HG02610 (cell line): ENCODE results near the gene STPG3.
A peak's percentile ranks its signal among the peaks of the same experiment; 100 is the strongest.

Source experiments
- ATAC-seq: cut with Tn5 transposase; IDR thresholded peaks from one replicate; pipeline ENCODE4 v1.9.1; 2021; ENCODE audit warnings: mild to moderate bottlenecking, moderate library complexity; ENCODE audit not compliant: unreplicated experiment

The STPG3 gene

DNA sequence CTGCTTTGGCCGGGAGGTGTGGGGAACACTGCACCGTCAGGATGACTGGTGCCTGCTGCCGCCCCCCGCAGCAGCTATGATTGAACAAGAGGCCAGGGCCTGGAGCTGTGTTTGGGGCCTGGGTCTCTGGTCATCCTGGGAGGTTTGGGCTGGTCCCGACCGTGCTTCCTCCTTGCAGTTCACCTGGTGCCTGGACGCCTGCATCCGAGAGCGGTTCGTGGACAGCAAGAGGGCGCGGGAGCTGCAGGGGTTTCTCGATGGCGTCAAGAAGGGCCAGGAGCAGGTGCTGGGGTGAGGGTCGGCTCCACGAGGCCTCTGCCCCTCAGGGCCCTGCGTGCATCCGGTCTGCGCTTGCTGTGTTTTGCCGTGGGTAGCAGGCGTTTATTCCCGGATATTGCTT, 13.0 kb downstream of the STPG3 start:
- ATAC-seq, result no peak

- no peak for ATAC-seq
Measured at GRCh38 chr9:137265496-137266161, 14.5 kb downstream of the STPG3 start.

DNA sequence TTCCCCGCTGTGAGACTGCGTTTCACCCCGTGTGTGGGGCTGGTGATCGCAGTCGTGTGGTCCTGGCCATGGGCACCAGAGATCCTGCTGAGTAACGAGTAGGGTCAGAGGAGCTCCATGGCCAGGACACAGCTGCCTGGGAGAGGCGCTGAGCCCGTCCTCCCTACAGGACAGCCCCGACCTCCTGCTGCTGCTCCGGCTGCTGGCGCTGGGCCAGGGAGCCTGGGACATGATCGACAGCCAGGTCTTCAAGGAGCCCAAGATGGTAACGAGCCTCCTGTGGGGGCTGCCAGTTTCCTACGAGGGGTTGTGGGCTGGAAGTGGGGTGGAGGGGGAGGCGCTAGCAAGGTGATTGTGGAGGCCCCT, 15.1 kb downstream of the STPG3 start:
- ATAC-seq, result no peak

- ATAC-seq, result no peak
Measured at GRCh38 chr9:137266585-137267453, 15.7 kb downstream of the STPG3 start.

DNA sequence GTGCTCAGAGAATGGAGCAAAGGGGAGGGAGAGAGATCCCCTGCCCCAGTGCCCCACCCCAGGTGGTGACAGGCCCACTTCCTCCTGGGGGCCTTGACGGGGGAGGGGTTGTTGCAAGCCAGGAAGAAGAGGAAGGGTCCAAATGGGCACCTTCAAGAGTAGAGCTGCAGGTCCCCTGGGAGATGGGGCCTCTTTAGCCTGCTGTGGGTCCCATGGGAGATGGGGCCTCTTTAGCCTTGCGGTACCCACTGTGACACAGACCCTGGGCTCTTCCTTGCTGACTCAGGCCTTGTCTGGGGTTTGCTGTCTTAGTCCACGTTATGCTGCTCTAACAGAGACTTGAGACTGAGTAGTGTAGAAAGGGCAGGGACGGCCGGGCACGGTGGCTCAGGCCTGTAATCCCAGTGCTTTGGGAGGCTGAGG, 16.9 kb downstream of the STPG3 start:
- no peak for ATAC-seq

DNA sequence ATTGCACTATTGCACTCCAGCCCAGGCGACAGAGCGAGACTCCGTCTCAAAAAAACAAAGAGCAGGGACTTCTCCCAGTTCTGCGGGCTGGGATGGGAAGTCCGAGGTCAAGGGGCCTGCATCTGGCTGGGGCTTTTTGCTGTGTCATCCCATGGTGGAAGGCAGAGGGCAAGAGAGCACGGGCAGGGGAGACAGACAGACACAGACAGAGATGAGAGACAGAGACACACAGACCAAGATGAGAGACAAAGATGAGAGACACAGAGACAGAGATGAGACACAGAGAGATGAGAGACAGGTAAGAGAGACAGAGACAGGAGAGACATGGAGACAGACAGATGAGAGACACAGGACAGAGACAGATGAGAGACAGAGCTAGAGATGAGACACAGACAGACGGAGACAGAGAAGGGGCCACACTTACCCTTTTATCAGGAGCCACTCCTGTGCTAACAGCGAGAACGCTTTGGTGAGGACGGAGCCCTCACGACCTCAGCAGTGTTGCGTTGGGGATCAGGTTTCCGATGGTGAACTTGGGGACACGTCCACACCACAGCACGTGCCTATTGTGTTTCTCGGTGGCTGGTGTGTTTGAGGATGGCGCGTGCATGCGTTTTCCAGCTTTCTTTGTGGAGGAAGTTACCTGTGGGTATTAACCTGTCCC, 17.6 kb downstream of the STPG3 start:
- ATAC-seq, result no peak

DNA sequence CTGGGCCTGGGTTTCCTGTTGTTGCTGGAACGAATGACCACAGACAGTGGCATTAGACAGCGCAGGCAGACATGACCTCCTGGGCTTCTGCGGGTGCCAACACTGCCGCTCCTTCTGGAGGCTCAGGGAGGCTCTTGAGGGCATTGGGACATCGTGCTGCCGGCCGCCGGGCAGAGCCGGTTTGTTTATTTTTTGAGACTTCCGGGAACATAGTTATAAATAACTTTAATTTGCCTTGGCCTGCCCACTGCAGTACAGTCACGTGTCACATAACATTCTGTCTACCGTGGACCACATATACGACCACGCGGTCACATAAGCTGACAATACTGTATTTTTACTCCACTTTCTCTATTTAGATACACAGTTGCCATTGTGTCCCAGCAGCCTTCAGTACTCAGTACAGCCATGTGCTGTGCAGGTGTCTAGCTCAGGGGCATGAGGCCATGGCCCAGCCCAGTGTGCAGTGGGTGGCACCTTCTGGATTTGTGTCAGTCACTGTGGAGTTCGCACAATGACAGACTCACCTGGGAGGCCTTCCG, 18.2 kb downstream of the STPG3 start:
- ATAC-seq, result no peak

DNA sequence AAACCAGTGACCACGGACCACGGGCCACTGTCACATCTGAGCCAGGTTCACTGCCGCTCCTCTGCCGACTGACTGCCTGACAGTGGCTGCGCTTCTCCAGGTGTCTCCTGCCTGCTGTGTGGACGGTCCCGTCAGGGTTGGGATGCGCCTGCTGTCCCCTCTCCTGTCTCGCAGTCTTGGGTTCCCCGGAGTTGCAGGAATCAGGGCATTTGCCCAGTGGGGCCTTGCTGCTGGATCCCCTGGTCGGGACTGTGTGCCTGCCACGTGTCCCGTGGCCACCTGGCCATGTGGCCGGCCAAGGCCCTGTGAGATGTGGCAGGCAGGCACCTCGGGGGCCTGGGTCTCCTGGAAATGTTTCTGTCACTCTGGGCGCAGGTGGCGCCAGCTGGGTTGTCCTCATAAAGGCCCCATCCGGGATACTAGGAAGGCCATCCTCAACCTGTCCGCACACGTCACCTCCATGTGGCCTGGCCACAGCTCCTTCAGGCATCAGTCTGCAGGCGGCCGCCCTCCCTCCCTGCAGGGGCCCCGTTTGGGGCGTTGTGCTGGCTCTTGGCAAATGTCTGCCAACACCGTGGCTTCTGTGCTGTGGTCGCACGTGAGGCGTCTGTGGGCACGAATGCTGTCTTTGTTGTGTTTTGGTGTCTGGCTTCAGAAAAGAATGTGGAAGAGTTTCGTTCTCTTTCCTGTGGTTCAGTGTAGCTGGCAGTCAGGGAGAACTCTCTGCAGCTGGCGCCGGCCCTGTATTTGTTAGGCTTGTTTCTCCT, 20.0 kb downstream of the STPG3 start:
- ATAC-seq, result no peak

DNA sequence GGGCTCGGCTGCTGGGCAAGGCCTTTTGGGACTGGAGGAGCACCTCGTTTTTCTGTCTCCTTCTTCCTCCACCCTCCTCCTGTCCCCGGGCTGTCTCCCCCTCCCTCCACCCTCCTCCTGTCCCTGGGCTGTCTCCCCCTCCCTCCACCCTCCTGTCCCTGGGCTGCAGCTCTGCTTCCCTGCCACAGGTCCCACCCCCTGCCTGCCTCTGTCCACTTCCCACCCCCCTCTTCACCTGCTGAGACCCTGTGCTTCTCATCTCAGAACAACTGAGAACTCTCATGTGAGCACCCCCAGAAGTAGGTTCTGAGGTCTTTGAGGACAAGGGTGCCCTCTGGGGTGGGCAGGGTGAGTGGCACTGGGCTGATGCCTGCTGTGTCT, 20.6 kb downstream of the STPG3 start:
- no peak for ATAC-seq

GRCh38 chr9:137272241-137273094, 21.4 kb downstream of the STPG3 start:
- no peak for ATAC-seq

DNA sequence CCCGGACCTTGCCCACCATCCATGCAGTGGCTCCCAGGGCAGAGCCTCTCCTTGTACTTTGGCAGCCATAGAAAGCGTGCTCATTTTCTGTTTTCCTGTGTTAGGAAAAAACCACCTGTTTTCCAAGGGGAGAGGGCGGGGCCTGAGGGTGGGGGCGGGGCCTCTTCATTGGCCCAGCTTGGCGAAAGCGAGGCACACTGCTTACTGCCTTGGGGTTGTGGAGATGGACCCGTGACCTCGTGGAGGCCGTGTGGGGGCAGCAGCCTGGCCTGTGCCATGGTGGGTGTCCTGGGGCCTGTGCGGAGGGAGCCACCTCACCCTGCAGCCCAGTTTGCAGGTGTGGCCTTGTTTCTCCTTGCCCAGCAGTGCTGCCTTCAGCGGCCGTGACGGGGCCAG, 22.0 kb downstream of the STPG3 start:
- ATAC-seq, result no peak

DNA sequence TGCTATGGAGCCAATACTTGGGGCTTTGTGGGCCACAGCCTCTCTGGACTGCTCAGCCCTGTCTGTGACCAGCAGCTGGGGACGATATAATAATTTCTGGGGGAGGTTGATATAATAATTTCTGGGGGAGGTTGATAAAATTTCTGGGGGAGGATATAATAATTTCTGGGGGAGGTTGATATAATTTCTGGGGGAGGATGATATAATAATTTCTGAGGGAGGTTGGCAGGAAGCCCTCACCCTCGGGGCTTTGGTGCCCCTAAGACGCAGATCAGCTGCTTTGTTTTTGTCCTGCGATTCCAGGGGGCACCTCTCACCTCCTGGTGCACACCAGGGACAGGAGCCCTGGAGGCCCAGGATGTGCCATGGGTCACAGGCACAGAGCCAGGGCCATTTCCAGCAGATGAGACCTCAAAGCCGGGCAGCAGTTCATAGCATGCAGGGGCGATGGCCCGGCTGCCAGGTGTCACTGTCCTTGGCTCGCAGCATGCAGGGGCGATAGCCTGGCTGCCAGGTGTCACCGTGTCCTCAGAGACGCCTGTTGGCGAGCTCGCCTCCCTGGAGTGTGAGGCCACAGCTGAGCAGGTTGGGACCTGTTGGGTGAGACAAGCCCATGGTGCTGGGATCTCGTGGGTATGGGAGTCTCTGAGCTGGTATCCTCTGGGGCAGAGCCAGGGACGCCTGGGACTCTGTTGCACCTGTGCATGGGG, 22.7 kb downstream of the STPG3 start:
- ATAC-seq, result no peak

DNA sequence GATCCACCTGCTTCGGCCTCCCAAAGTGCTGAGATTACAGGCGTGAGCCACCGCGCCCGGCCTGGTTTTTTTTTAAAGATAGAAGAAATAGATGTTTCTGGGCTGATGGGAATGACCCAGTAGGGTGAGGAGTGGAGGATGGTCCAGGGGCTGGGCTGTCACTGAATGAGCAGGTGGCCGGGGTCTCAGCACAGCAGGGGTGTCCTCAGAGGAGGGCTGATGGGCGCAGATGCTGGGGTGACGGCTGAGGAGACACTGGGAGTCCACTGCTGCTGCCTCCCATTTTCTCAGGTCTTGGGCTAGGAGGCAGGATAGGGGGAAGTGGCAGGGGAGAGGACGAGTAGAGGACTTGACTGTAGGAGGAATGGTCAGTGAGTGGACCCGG, 24.1 kb downstream of the STPG3 start:
- no peak for ATAC-seq

- no peak for ATAC-seq
Measured at GRCh38 chr9:137275588-137276472, 24.7 kb downstream of the STPG3 start.

- ATAC-seq, result no peak
Measured at GRCh38 chr9:137276473-137277328, 25.6 kb downstream of the STPG3 start.

- peak; percentile 47 for ATAC-seq
Measured at GRCh38 chr9:137277329-137278041, 26.4 kb downstream of the STPG3 start, which contains the start of gene TOR4A. Gene TOR4A (plus strand): TSS chr9:137277726. CDS start chr9:137278690, 964 bp downstream.
